GM18505 (cell line): ENCODE data around the gene WDR62.

Experiments used
- ATAC-seq: cut with Tn5 transposase; IDR thresholded peaks from one replicate; pipeline ENCODE4 v1.9.1; 2021; ENCODE audit not compliant: unreplicated experiment
- POLR2A ChIP-seq: IDR thresholded peaks from 4 replicates; pipeline ENCODE4 v1.6.1; 2011; ENCODE audit warnings: borderline replicate concordance; ENCODE audit not compliant: insufficient read depth, insufficient read length; ENCODE audit errors: extremely low read depth

Gene WDR62

GRCh38 chr19:36081894-36082293 lies 27.2 kb downstream of the WDR62 start:
- no peak for ATAC-seq
- TF ChIP-seq POLR2A: no peak

GRCh38 chr19:36082916-36083315 lies 28.2 kb downstream of the WDR62 start:
- no peak for ATAC-seq
- no peak for TF ChIP-seq POLR2A

- ATAC-seq: no peak
- no peak for TF ChIP-seq POLR2A
Observed at GRCh38 chr19:36084231-36085009, 29.7 kb downstream of the WDR62 start.

- no peak for TF ChIP-seq POLR2A
- no peak for ATAC-seq
Observed at GRCh38 chr19:36086326-36086725, 31.6 kb downstream of the WDR62 start.

- no peak for ATAC-seq
- TF ChIP-seq POLR2A: no peak
Observed at GRCh38 chr19:36089847-36090246, 35.1 kb downstream of the WDR62 start.

GRCh38 chr19:36090910-36091695 lies 36.4 kb downstream of the WDR62 start:
- TF ChIP-seq POLR2A: no peak
- ATAC-seq: no peak

- TF ChIP-seq POLR2A: no peak
- ATAC-seq: no peak
Observed at GRCh38 chr19:36092566-36092965, 37.9 kb downstream of the WDR62 start.

GRCh38 chr19:36093146-36093662 lies 38.5 kb downstream of the WDR62 start:
- no peak for TF ChIP-seq POLR2A

GRCh38 chr19:36093687-36094086 lies 39.0 kb downstream of the WDR62 start:
- no peak for TF ChIP-seq POLR2A
- no peak for ATAC-seq

More at GRCh38 chr19:36093146-36093662, 38.5 kb downstream of the WDR62 start:
- ATAC-seq: no peak

- no peak for TF ChIP-seq POLR2A
- ATAC-seq: no peak
Observed at GRCh38 chr19:36097036-36097435, 42.3 kb downstream of the WDR62 start.

- no peak for TF ChIP-seq POLR2A
- ATAC-seq: no peak
Observed at GRCh38 chr19:36099166-36099785, 44.6 kb downstream of the WDR62 start.

- ATAC-seq: no peak
- TF ChIP-seq POLR2A: no peak
Observed at GRCh38 chr19:36100476-36100875, 45.8 kb downstream of the WDR62 start.

- no peak for ATAC-seq
- no peak for TF ChIP-seq POLR2A
Observed at GRCh38 chr19:36101550-36102327, 47.0 kb downstream of the WDR62 start.
